Spleen (tissue), 11 donors: ENCODE data around the gene OR10P1. TPM values are rescaled to one million over a fixed set of nuclear protein-coding genes. Genes with fewer than 3 reads are reported as not detected.
A peak's percentile ranks its signal among the peaks of the same experiment; 100 is the strongest.

Experiments
- DNase-seq: peaks from one replicate; pipeline ENCODE4 v3.0.0-alpha.2; 2020
- H3K27ac ChIP-seq, 8 donors: fragments of 200-600 bp; sonication (generic) in 7 of 8; 1 replicate in 4 of 8; 2 replicates in 4 of 8; pipeline versions ENCODE4 v1.5.0 to v1.8.0; 2016 to 2021; ENCODE audit warnings: inconsistent platforms in 4 of 8, mild to moderate bottlenecking in 4 of 8, moderate library complexity in 1 of 8
- H3K27me3 ChIP-seq, 7 donors: fragments of 200-600 bp; sonication (generic) in 6 of 7; replicated peaks in 1 of 7; 1 replicate in 4 of 7; 2 replicates in 3 of 7; pipeline versions ENCODE4 v1.5.0 to v1.8.0; 2016 to 2021; ENCODE audit warnings: inconsistent platforms in 3 of 7, mild to moderate bottlenecking in 1 of 7
- H3K36me3 ChIP-seq, 6 donors: fragments of 200-600 bp; sonication (generic) in 5 of 6; 1 replicate in 4 of 6; 2 replicates in 2 of 6; pipeline versions ENCODE4 v1.5.0 to v1.8.0; 2016 to 2021; ENCODE audit warnings: inconsistent platforms in 2 of 6
- H3K4me1 ChIP-seq, 6 donors: fragments of 200-600 bp; sonication (generic) in 5 of 6; 1 replicate in 3 of 6; 2 replicates in 3 of 6; pipeline versions ENCODE4 v1.5.0 to v1.8.0; 2016 to 2021; ENCODE audit warnings: inconsistent platforms in 3 of 6
- H3K4me3 ChIP-seq, 8 donors: fragments of 200-600 bp; sonication (generic) in 7 of 8; 1 replicate in 4 of 8; 2 replicates in 4 of 8; pipeline versions ENCODE4 v1.5.0 to v1.8.0; 2016 to 2021; ENCODE audit warnings: inconsistent platforms in 4 of 8, mild to moderate bottlenecking in 4 of 8, moderate library complexity in 2 of 8
- H3K9me3 ChIP-seq, 8 donors: fragments of 200-600 bp; sonication (generic) in 7 of 8; 1 replicate in 4 of 8; 2 replicates in 4 of 8; pipeline versions ENCODE4 v1.5.0 to v1.8.0; 2016 to 2021; ENCODE audit warnings: inconsistent platforms in 4 of 8
- CTCF ChIP-seq, 11 experiments: fragments of 200-600 bp in 7 of 11; fragments of 450-650 bp in 4 of 11; sonication (generic) in 4 of 11; IDR thresholded peaks in 8 of 11; conservative IDR thresholded peaks in 3 of 11; 1 replicate in 7 of 11; 2 replicates in 4 of 11; pipeline versions ENCODE4 v1.4.0 to v1.8.0; 2016 to 2021; ENCODE audit warnings: antibody characterized with exemption in 11 of 11, inconsistent platforms in 4 of 11, mild to moderate bottlenecking in 1 of 11
- POLR2A ChIP-seq, 3 donors: fragments of 450-650 bp; IDR thresholded peaks; one replicate each; pipeline ENCODE4 v1.5.1; 2017; ENCODE audit warnings: antibody characterized with exemption in 3 of 3, mild to moderate bottlenecking in 1 of 3
- POLR2AphosphoS5 ChIP-seq, 3 donors: sonication (generic); formaldehyde crosslinking; IDR thresholded peaks; one replicate each; pipeline ENCODE4 v1.5.1; 2017; ENCODE audit warnings: antibody characterized with exemption in 3 of 3
- WGBS, 5 donors: extraction: QIAGEN DNeasy Blood & Tissue Kit in 3 of 5; methylation state at CpG; one replicate each; pipeline versions ENCODE4 v1.1.5 to v1.1.7; 2013 to 2018; 5-methylcytosine and 5-hydroxymethylcytosine counted together
- intact Hi-C: fragments of 100-400 bp; cut with DNase I; formaldehyde crosslinking; loops from one replicate; pipeline ENCODE4 v1.15.0; 2023; ENCODE audit warnings: low total_unique reads
- polyA plus RNA-seq, 3 donors: library from polyadenylated mRNA; stranded (reverse); fragments of 200-250 nt; gene quantifications; one replicate each; pipeline ENCODE4 v1.2.1, GENCODE V29; 2013
- total RNA-seq, 7 donors: library from RNA; depleted of rRNA in 3 of 7; stranded (reverse); fragments of >200 nt in 3 of 7; fragmentation: NEBNext Ultra II Directional in 4 of 7; extraction: Animal tissue kit (Norgen Biotek cat#: 25700) in 4 of 7; gene quantifications; one replicate each; pipeline versions ENCODE4 v1.1.0 to v1.2.1, GENCODE V29; 2016 to 2021
- donor health status: healthy with polysubstance abuse.
- donor health status: DM: no; HTN: no; CAD: no; lungs with moderate emphysema.
- donor health status: DM: no; HTN: no; CAD: no.
- donor health status: Bipolar disorder and iron deficiency.
- donor health status: healthy.
- donor health status: DM: no; HTN: no; CAD: no.
- donor health status: DM: yes; HTN: yes; CAD: no.

The OR10P1 gene
- total and polyA plus RNA-seq, 10 donors, result not detected

- H3K9me3 ChIP-seq, result no peaks in the 10 kb centered on the region
- 89 to 96% (median 91%) methylated on average over 5 of the region's 5 CpGs for WGBS, 5 donors
- H3K36me3 ChIP-seq, result peaks cover 0 to under 1% (median 0%) of the 10 kb centered on the region in 6 donors
- DNase-seq, result no peak
- intact Hi-C loops, result no loop called here
- H3K27ac ChIP-seq, result no peak overlapping the region
- TF ChIP-seq CTCF (IDR thresholded peaks at IDR 0.05 in 8 of 11, conservative IDR thresholded peaks at IDR 0.05 in 3 of 11) (no peak), POLR2A (IDR thresholded peaks at IDR 0.05) (no peak), POLR2AphosphoS5 (IDR thresholded peaks at IDR 0.05) (no peak)
- peaks cover 0 to 14% (median 0%) of the 10 kb centered on the region in 7 donors for H3K27me3 ChIP-seq
- no peak overlapping the region for H3K4me3 ChIP-seq
- peaks cover 6 to 40% (median 25%) of the 10 kb centered on the region in 6 donors for H3K4me1 ChIP-seq
These were observed 43.0 kb downstream of the OR10P1 start for GRCh38 chr12:55679691-55680090.

- 7 to 18% (median 16%) methylated on average over 10 to 17 of the region's 17 CpGs for WGBS, 5 donors
- peak; percentile 83 for DNase-seq
- intact Hi-C loops, result no loop called here
These were observed 44.7 kb downstream of the OR10P1 start for GRCh38 chr12:55681142-55682077.

GRCh38 chr12:55682087-55682796 lies 45.5 kb downstream of the OR10P1 start:
- 66 to 74% (median 71%) methylated on average over 9 to 13 of the region's 13 CpGs for WGBS, 5 donors
- DNase-seq, result no peak
- peak overlapping the region in 4 of 8 donors; percentile 19 to 53 (median 42) for H3K27ac ChIP-seq
- H3K4me3 ChIP-seq, result peak overlapping the region in 7 of 8 donors; percentile 18 to 60 (median 30)
- peaks cover 0 to 14% (median 0%) of the 10 kb centered on the region in 7 donors for H3K27me3 ChIP-seq
- H3K36me3 ChIP-seq, result peaks cover 0 to 14% (median 0%) of the 10 kb centered on the region in 6 donors
- no peak for TF ChIP-seq POLR2AphosphoS5 (IDR thresholded peaks at IDR 0.05)
- TF ChIP-seq CTCF (IDR thresholded peaks at IDR 0.05 in 8 of 11, conservative IDR thresholded peaks at IDR 0.05 in 3 of 11), result no peak
- TF ChIP-seq POLR2A (IDR thresholded peaks at IDR 0.05), result no peak
- intact Hi-C loops, result no loop called here
- H3K9me3 ChIP-seq, result no peaks in the 10 kb centered on the region
- H3K4me1 ChIP-seq, result peaks cover 6 to 36% (median 25%) of the 10 kb centered on the region in 6 donors

More at GRCh38 chr12:55681142-55682077, 44.7 kb downstream of the OR10P1 start:
- peak overlapping the region in 7 of 8 donors; percentile 18 to 60 (median 30) for H3K4me3 ChIP-seq
- peak overlapping the region in 6 of 8 donors; percentile 19 to 53 (median 39) for H3K27ac ChIP-seq
- peaks cover 6 to 36% (median 25%) of the 10 kb centered on the region in 6 donors for H3K4me1 ChIP-seq
- peaks cover 0 to 14% (median 0%) of the 10 kb centered on the region in 6 donors for H3K36me3 ChIP-seq
- TF ChIP-seq POLR2AphosphoS5 (IDR thresholded peaks at IDR 0.05) (peak; percentile 39 to 71 (median 49)), CTCF (IDR thresholded peaks at IDR 0.05 in 8 of 11, conservative IDR thresholded peaks at IDR 0.05 in 3 of 11) (peak in 6 of 11 experiments; percentile 15 to 28 (median 22)), POLR2A (IDR thresholded peaks at IDR 0.05) (no peak)
- no peaks in the 10 kb centered on the region for H3K9me3 ChIP-seq
- H3K27me3 ChIP-seq, result peaks cover 0 to 14% (median 0%) of the 10 kb centered on the region in 7 donors
